ENCODE results near the gene GALNS. TPM values are rescaled to one million over a fixed set of nuclear protein-coding genes. Genes with fewer than 3 reads are reported as not detected.
"Not testable (repeated sequence)": the region's sequence is repeated elsewhere in the genome, so short reads cannot be mapped to it uniquely, and the experiment has no call there.

Gene GALNS
- total RNA-seq, 1 donor from 2014 or later: 18.1 TPM

DNA sequence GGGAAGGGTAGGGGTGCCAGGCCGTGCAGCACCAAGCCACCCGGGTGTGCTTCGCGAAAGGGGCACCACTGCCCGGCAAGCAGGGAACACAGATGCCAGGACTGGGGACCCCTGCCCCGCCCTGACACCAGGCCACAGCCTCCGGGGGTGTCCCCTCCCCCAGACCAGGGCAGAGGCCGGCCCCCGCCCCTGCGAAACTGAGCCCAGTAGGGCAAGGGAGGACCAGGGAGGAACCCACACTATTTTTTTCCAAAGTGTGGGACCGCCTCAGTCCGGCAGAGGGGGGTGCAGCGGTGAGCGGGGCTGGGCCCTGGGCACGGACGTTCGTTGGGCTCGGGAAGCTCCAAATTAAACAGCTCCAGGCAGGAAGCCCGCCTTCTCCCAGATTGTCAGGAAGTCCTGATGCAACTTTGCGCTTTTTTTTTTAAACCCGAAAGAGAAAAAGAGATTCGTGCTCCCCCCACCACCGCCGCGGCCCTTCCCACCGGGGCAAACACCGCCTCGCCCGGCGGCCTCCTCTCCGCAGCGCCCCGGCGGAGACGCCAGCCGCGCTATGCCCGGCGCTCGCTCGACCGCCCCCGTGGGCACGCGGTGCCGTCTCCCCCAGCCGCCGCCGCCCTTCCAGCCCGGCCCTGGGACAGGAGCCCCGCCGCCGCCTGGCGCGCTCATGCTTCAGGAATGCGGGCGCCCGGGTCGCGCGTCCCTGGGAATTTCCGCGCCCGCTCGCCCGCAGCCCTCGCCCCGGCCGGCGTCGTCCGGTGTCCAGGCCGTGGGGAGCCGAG, 72.5 kb downstream of the GALNS start:
- DNase-seq: peak; percentile 61

DNA sequence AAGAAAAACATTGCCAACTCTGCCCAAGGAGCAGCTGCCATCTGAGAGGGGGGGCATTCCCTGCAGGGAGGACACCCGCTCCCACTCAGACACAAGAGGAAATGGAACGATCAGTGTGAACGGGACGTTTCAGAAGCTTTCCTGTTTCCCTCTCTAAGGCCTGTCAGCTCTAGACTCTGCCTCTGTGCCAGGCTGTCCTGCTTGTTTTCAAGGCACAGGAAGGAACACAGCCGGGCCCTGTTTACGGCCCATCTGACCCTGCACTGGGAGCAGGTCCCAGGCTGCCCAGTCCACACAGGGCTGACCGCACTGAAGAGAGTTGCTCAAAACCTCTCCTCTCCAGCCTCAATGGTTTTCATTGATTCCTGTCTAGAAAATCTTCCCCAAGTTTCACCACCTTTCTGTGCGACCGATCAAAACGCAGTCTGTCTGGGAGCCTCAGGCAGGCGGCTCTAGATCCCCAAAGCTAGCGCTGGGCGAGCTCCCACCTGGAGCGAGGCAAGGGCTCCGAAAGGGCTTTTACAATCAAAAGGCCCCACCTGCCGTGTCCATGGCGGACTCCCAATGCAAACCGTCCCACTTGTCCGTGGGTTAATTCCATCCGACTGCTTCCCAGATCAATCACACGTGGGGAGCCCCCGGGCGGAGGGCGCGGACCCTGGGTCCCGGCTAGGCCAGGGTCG, 73.2 kb downstream of the GALNS start:
- DNase-seq: no peak

DNA sequence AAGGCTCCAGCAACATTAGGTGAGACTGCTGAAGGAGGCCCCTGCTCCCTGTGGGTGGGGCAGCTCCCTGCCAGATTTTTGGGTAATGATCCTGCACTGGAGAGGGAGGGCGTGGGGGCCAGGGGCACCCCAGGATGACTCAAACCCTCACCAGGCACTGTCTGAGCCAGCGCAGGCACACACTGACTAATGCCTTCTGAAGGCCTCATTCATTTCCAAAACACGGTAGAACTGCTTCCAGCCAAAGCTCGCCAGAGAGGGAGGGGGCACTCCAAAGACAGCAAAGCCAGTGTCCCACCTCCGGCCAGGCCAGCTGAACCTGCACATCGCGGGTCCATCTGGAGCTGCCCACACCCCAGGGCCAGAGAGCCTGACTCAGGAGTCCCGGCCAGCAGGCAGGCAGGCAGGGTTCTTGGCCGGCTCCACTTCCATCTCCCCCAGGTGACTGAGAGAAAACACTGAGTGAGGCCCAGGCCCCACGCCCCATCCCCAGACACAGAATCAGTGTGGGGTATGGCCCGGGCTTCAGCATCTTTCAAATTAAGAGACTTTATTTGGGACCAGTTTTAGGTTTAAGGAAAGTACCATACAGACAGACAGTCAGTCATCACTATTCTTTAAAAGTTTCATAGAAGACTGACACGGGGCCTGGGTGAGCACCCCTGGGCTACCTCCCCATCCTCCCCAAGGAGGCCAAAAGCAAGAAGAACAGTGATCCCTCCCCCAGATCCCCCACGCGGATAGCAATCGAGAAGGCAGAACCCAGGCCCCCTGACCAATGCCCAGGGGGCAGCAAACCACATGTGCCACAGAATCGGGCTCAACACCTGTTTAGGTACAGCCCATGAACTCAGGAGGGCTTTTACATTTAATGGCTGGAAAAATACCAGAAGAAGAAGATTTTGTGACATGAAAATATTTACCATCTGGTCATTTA, 74.0 kb downstream of the GALNS start:
- no peak for DNase-seq

GRCh38 chr16:88781140-88782077, 75.3 kb downstream of the GALNS start:
- DNase-seq: no peak

DNA sequence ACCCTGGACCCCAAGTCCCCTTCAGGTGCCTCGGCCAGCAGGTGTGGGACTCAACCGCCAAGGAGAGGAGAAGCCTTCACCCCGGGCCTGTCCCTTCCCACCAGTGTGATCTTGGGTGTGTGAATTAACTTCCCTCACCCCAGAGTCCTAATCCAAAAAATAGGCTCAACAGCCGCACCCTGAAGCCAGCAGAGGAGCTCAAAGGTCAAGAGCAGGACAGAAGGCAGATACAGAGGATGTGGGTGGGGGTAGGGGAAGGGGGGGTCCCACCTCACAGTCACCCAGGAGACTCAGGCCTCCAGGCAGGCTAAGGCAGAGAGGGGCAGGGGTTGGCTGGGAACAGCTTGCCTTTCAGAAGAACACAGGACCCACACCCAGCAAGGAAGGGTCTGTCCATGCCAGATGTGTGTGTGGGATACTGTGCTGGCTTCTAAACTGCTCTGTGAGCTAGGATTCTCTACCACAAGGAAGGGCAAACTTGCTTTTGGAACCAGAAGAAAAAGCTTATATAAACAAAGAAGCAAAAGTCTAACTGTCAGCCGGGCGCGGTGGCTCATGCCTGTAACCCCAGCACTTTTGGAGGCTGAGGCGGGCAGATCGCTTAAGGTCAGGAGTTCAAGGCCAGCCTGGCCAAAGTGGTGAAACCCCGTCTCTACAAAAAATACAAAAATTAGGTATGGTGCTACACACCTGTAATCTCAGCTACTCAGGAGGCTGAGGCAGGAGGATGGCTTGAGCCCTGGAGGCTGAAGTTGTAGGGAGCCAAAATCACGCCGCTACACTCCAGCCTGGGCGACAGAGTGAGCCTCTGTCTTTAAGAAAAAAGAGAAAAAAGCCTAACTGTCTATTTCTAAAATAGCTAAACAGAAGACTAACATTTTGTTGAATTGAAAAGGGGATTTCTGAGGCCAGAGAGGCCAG, 76.3 kb downstream of the GALNS start:
- no peak for DNase-seq

- no peak for DNase-seq
Observed at GRCh38 chr16:88779406-88780141, 77.2 kb downstream of the GALNS start.

- DNase-seq: no peak
Observed at GRCh38 chr16:88778541-88779065, 78.1 kb downstream of the GALNS start.

DNA sequence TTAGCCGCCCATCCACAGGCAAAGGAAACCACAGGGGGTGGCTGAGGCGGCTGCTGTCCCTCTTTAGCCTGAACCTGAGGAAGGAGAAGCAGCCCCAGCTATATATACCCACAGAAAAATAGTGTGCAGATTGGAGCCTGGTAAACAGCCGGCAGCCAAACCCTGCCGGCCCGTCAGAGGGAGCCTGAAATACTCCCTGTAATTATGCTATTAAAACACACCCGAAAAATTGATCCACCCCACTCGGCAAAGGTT, 78.5 kb downstream of the GALNS start:
- no peak for DNase-seq

GRCh38 chr16:88777471-88778270, 79.1 kb downstream of the GALNS start:
- DNase-seq: no peak

DNA sequence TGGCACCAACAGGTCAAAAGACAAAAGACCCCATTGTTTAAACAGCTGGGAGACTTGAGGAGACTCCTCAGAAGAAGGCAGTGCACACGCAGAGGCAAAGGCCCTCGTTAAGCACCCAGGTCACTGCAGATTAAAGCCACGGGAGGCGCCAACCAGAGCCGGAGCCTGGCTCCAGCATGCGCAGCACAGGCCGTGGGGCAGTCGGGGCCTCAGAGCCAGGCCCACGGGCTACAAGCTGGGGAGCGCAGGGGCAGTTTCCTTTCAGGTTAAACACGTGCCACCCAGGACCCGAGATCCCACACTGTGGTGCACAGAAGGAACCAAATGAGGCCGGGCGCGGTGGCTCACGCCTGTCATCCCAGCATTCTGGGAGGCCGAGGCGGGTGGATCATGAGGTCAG, 80.9 kb downstream of the GALNS start:
- DNase-seq: no peak

DNA sequence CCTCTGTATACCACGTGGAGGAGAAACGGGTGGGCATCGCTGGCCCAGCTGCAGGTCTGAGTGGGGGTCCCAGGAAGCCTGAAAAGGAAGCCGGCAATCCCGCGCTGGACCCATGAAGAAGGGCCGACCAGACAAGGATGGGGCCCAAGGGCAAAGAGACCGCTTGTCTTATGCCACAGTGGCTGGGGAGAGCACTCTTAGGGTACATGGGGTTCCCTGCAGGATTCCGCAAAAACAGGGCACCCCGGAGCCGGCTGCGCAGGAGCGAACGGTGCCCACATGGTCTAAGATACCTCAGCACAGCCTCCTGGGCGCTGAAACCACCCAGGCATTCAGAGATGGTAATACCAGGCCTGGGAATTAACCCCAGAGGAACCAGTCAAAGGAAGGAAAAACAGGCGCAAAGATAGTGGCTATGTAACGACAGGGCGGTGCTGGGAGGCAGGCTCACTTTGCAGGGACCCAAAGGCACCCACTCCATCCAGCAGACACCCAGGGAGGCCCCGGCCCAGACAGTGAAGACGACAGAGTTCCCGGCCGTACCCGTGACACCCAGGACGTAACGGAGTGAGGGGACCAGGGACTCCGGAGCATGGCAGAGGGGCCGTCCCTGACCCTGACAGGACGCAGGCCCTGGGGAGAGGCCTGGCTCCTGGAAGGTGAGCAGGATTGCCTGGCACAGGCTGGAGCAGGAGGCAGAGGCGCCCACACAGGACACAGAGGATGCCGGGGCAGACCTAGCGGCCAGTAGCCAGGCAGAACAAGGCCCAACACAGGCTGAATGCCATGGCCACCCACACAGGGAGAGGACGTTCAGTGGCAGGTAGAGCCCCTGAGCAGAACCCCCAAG, 82.0 kb downstream of the GALNS start:
- no peak for DNase-seq

DNA sequence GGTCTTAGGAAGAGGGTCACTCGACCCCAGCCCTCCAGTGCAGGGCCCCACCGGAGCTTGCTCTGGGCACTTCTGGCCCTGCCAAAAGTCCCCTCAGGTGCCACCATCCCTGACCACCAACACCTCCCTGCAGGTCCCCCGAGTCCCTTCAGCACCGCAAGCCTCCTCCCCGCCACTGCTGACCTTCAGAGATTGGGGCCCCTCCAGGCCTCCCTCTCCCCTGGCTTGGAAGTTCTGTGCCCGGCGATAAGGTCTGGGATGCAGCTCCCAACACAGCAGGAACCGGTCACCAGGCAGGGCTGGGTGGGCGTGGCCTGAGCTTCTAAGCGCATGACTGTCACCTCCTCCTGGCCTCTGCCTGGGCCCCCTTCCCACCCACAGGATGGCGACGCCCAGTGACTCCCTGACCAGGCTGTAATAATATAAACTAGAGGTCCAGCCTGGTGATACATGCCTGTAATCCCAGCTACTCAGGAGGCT, 82.9 kb downstream of the GALNS start:
- DNase-seq: no peak

DNA sequence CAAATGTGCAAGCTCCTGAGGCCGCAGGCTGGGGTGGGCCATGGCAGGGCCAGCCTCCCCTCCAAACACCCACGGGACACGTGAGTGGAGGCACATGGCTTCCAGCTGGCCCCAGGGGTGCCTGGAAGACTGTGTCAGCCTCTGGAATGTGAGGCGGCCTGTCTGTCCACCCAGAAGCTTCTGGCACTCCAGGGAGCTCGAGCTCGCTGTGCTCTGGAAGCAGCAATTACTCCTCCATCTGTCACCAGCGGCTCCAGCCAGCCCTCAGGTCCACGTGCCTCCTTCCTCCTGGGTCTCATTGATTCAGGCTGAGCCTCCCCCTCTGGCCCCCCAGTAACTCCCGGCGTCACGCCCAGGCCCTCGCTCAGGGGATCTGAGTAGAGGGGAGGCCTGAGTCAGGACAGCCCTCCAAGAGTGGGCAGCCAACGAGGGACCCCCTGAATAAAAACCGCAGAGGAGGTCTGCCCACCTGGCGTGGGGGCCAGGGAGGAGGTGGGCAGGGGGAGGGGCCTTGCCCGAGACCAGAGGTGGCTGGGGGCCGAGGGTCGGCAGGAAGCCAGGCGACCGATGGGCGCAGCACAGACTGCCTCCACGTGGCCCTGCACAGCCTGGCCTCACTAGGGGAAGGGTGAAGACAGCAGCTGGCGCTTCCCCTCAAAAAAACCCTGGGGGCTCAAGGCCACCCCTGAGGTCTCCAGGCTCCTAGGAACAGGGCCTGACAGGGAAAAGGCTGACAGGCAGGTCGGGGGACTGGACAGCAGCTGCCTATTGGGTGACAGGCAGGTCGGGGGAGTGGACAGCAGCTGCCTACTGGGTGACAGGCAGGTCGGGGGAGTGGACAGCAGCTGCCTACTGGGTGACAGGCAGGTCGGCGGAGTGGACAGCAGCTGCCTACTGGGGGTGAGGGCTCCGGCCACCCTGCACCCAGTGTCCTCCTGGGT, 83.6 kb downstream of the GALNS start:
- DNase-seq: peak; percentile 51

- DNase-seq: not testable (repeated sequence)
Observed at GRCh38 chr16:88771781-88772180, 85.0 kb downstream of the GALNS start.

DNA sequence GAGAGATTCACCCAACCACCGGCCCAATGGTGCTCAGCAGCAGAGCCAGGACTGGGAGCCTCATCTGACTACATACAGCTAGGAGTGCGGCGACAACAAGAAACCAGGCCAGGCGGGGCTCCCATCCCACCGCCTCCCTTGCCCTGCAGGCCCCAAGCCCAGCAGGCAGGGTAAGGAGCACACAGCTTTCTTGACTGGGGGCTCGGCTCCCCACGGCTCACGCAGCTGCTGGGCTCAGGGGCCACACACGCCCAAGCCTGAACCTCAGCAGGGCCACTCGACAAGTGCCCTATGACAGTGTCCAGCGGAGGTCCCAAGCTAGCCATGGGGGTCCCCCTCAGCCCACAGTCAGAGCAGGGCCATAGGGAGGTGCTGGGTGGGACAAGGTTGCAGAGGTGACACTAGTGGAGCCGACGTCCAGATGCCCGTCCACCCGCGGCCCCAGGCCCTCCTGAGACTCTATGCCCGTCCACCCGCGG, 85.4 kb downstream of the GALNS start:
- DNase-seq: no peak

Data from skin of body (tissue), 2 donors.